Brain microvascular endothelial cell (primary cell): ENCODE data around the gene FBXW7.

Source experiments
- DNase-seq: peaks from one replicate; pipeline ENCODE4 v3.0.0-alpha.2; 2020
- H3K27ac ChIP-seq: fragments of 250-450 bp; sonication (Bioruptor Pico); 2 replicates; pipeline ENCODE4 v1.5.1; 2020; ENCODE audit warnings: mild to moderate bottlenecking, moderate library complexity
- H3K27me3 ChIP-seq: fragments of 250-450 bp; sonication (Bioruptor Pico); replicated peaks from 2 replicates; pipeline ENCODE4 v1.5.1; 2020; ENCODE audit warnings: mild to moderate bottlenecking
- H3K36me3 ChIP-seq: fragments of 250-450 bp; sonication (Bioruptor Pico); replicated peaks from 2 replicates; pipeline ENCODE4 v1.5.1; 2020; ENCODE audit warnings: mild to moderate bottlenecking
- H3K4me3 ChIP-seq: 2 replicates; pipeline ENCODE4 v1.5.1; 2011; ENCODE audit warnings: low read depth, mild to moderate bottlenecking, control low read depth, low read length, moderate library complexity
- in situ Hi-C: cut with HindIII; loops from 2 replicates; pipeline ENCODE4 v1.10.0; 2017; ENCODE audit warnings: low sequenced_read_pairs, low pct_ligation_motif_present
- TF ChIP-seq, protein P1 (sequence below): IDR thresholded peaks from 2 replicates; pipeline ENCODE4 v1.5.1; 2011; ENCODE audit warnings: low read depth, mild to moderate bottlenecking, moderate library complexity, low read length, control low read depth, inconsistent platforms; ENCODE audit errors: missing control alignments

FBXW7 gene

DNA sequence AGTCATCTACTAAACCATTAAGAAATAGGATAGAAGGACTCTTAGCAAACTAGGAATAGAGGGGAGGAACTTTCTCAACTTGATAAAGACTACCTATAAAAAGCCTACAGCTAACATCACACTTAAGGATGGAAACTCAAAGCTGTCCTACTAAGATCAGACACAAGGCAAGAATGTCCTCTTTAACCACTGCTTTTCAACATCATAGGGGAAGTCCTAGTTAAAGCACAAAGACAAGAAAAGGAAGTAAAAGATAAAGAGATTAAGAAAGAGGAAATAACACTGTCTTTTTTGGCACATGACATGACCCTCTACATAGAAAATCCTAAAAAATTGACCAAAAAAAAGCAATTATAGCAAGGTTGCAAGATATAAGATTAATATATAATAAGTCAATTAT, 136.6 kb downstream of the FBXW7 start:
- TF ChIP-seq, protein P1, sequence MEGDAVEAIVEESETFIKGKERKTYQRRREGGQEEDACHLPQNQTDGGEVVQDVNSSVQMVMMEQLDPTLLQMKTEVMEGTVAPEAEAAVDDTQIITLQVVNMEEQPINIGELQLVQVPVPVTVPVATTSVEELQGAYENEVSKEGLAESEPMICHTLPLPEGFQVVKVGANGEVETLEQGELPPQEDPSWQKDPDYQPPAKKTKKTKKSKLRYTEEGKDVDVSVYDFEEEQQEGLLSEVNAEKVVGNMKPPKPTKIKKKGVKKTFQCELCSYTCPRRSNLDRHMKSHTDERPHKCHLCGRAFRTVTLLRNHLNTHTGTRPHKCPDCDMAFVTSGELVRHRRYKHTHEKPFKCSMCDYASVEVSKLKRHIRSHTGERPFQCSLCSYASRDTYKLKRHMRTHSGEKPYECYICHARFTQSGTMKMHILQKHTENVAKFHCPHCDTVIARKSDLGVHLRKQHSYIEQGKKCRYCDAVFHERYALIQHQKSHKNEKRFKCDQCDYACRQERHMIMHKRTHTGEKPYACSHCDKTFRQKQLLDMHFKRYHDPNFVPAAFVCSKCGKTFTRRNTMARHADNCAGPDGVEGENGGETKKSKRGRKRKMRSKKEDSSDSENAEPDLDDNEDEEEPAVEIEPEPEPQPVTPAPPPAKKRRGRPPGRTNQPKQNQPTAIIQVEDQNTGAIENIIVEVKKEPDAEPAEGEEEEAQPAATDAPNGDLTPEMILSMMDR, result no peak
- H3K36me3 ChIP-seq, result no peaks in the 10 kb centered on the region
- no peak overlapping the region for H3K4me3 ChIP-seq
- no peak for DNase-seq
- in situ Hi-C loops, result no loop called here
- no peaks in the 10 kb centered on the region for H3K27me3 ChIP-seq
- H3K27ac ChIP-seq, result no peak overlapping the region

DNA sequence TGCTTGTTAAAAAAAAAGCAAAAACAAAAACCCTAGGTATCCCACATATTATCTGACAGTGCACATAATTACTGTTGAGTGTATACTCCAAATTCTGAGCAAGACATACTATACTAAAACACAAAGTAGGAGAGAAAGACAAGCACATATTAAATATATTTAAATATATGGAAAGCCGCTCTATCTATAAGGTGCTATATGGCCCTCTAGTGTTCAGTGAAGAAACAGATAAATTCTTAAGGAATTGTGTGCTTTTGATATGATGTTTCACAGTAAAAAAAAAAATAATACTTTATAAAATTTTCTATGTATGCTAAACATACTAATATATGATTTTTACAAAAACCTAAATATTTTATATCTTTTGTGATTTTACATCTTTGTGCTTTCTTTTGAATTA, 137.8 kb downstream of the FBXW7 start:
- Histone ChIP-seq H3K27ac (no peak overlapping the region), H3K36me3 (no peaks in the 10 kb centered on the region), H3K4me3 (no peak overlapping the region), H3K27me3 (no peaks in the 10 kb centered on the region)
- in situ Hi-C loops, result no loop called here
- DNase-seq, result no peak
- TF ChIP-seq, protein P1, result no peak

DNA sequence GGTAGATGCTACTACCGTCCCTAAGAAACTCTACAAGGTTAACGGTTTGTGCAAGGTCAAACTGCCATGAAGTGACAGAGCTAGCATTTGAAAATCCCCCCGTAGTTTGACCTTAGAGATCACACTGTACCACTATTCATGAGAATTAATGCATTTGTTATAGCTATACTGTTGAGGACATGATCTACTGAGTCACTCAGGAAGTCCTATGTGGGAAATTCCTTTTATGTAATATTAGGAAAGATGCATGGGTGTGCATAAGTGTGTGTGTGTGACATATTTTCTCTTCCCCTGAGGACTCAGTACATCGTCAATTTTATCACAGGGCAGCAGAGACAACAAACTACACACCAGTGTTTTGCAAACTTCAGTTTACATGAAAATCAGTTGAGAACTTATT, 141.1 kb downstream of the FBXW7 start:
- no peaks in the 10 kb centered on the region for H3K36me3 ChIP-seq

DNA sequence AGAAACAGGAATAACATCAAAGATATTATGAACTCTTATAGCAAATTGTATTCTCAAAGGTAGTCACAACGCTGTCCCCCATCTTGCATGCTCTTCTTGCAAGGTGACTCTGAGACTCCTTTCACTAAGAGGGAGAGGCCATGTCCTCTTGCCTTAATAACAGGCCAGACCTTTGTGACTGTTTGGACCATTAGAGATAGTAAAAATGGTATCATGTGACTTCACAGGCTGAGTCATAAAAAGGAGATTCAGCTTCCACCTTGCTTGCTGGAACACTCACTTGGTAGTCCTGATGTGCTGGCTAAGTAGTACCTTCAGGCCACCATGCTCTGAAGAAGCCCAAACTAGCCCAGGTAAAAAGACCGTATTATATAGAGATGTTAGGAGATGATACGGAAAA, 143.8 kb downstream of the FBXW7 start:
- no peak for DNase-seq
- Histone ChIP-seq H3K27ac (no peak overlapping the region), H3K4me3 (no peak overlapping the region), H3K36me3 (no peaks in the 10 kb centered on the region), H3K27me3 (no peaks in the 10 kb centered on the region)
- TF ChIP-seq, protein P1, result no peak
- in situ Hi-C loops, result no loop called here

More for the DNA sequence above, 141.1 kb downstream of the FBXW7 start:
- Histone ChIP-seq H3K4me3 (no peak overlapping the region), H3K27me3 (no peaks in the 10 kb centered on the region), H3K27ac (no peak overlapping the region)
- TF ChIP-seq, protein P1, result no peak
- DNase-seq, result no peak
- in situ Hi-C loops, result no loop called here

DNA sequence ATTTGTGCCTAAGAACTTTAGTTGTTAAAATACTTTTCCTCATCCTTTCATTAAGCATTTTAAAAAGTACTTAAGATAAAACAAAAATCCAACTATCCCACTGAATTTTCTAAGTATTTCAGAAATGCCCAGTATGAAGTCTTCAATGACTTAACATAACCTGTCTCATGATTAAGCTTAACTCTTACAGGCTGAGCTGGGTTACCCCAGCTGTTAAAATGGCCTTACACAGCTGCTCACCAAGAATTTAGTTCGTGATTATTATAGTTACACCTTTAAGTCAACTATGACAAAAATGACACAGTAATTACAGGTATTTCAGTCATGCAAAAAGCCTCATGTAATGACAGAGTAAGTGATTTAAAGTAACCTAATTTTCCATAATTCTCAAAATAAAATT, 145.7 kb downstream of the FBXW7 start:
- in situ Hi-C loops, result no loop called here
- DNase-seq, result no peak
- TF ChIP-seq, protein P1, result no peak
- Histone ChIP-seq H3K36me3 (no peaks in the 10 kb centered on the region), H3K27ac (no peak overlapping the region), H3K4me3 (no peak overlapping the region), H3K27me3 (no peaks in the 10 kb centered on the region)

DNA sequence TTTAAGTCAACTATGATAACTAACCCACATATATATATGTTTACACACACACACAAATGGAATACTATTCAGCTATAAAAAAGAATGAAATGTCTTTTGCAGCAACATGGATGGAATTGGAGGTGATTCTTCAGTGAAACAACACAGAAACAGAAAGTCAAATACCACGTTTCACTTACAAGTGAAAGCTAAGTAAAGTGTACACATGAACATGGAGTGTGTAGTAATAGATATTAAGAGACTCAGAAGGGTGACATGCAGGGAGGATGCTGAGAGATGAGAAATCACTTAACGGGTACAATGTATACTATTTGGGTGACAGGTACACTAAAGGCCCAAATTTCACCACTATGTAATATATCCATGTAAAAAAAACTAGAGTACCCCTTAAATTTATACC, 146.5 kb downstream of the FBXW7 start:
- DNase-seq, result no peak
- no peaks in the 10 kb centered on the region for H3K27me3 ChIP-seq
- no peak overlapping the region for H3K27ac ChIP-seq
- no peaks in the 10 kb centered on the region for H3K36me3 ChIP-seq
- no peak overlapping the region for H3K4me3 ChIP-seq
- in situ Hi-C loops, result no loop called here
- TF ChIP-seq, protein P1, result no peak
